Fibroblast of lung (primary cell): ENCODE measurements around the gene DDC.

ENCODE experiments used
- EZH2 ChIP-seq: IDR thresholded peaks from 2 replicates; pipeline ENCODE4 v1.5.1; 2012; ENCODE audit warnings: low read length, control low read depth, mild to moderate bottlenecking; ENCODE audit errors: missing control alignments
- TF ChIP-seq, protein P1 (sequence below), 2 donors: IDR thresholded peaks in 1 of 2; conservative IDR thresholded peaks in 1 of 2; 1 replicate in 1 of 2; 2 replicates in 1 of 2; pipeline ENCODE4 v1.5.1; 2011 to 2012; ENCODE audit warnings: low read length in 2 of 2, control low read depth in 1 of 2, inconsistent platforms in 1 of 2, low read depth in 1 of 2, mild to moderate bottlenecking in 1 of 2

DNA sequence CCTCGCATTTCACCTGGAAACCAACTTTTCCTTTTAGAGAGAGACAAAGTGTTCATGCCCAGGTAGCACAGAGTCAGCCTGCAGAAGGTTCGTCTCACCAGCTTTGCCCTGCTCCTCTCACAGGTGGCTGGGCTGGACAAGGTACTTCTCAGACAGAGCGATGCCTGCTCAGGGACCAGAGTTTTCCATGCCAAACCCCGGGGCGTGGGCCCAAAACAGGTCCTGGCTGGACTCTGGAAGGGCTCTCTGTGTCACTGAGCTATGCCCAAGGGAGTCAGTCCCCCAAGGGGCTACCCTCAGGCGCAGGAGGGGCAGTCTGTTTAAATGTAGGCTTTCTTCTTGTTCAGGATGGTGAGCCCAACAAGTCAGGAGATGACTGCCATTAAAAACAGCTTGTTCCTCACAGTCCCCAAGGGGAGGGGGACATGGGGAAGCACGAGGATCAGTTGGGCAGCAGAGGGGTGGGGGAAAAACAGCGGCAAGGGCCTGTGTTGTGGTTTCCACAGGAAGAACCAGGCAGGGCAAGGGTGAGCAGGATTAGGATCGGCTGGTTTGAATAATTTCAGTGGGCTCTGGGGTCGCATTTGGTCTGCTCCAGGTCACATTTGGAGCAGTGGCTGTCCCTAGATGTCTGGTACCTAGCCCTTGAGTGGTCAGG, 59.5 kb downstream of the DDC start:
- no peak for TF ChIP-seq EZH2
- TF ChIP-seq, protein P1, sequence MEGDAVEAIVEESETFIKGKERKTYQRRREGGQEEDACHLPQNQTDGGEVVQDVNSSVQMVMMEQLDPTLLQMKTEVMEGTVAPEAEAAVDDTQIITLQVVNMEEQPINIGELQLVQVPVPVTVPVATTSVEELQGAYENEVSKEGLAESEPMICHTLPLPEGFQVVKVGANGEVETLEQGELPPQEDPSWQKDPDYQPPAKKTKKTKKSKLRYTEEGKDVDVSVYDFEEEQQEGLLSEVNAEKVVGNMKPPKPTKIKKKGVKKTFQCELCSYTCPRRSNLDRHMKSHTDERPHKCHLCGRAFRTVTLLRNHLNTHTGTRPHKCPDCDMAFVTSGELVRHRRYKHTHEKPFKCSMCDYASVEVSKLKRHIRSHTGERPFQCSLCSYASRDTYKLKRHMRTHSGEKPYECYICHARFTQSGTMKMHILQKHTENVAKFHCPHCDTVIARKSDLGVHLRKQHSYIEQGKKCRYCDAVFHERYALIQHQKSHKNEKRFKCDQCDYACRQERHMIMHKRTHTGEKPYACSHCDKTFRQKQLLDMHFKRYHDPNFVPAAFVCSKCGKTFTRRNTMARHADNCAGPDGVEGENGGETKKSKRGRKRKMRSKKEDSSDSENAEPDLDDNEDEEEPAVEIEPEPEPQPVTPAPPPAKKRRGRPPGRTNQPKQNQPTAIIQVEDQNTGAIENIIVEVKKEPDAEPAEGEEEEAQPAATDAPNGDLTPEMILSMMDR (conservative IDR thresholded peaks at IDR 0.05 in 1 of 2, IDR thresholded peaks at IDR 0.05 in 1 of 2; ENCODE audit: low read depth in 1 of 2, low read length in 2 of 2), result no peak
